GM23338 (cell line): ENCODE results near the gene CABLES2. TPM values are rescaled to one million over a fixed set of nuclear protein-coding genes. Genes with fewer than 3 reads are reported as not detected.

Source experiments
- ATAC-seq: fragments of 200-7000 bp; cut with Tn5 transposase; 3 replicates; pipeline ENCODE4 v1.9.1; 2020
- DNase-seq: peaks from one replicate; pipeline ENCODE4 v3.0.0-alpha.2; 2015; ENCODE audit warnings: low spot score
- H2AFZ ChIP-seq: fragments of 200-600 bp; sonication (generic); 2 replicates; pipeline ENCODE4 v1.8.0; 2016; ENCODE audit warnings: antibody characterized with exemption, mild to moderate bottlenecking, moderate library complexity
- H3F3A ChIP-seq: fragments of 200-600 bp; sonication (generic); replicated peaks from 2 replicates; pipeline ENCODE4 v1.8.0; 2017; ENCODE audit warnings: antibody characterized with exemption, mixed run types, low read depth
- H3K27ac ChIP-seq: fragments of 200-600 bp; sonication (generic); 2 replicates; pipeline ENCODE4 v1.6.1; 2016; ENCODE audit warnings: low read depth
- H3K27me3 ChIP-seq: fragments of 200-600 bp; sonication (generic); 2 replicates; pipeline ENCODE4 v1.8.0; 2016; ENCODE audit warnings: mild to moderate bottlenecking, mixed run types, moderate library complexity; ENCODE audit not compliant: insufficient read depth
- H3K36me3 ChIP-seq: fragments of 200-600 bp; sonication (generic); 2 replicates; pipeline ENCODE4 v1.8.0; 2016; ENCODE audit warnings: mild to moderate bottlenecking; ENCODE audit not compliant: insufficient read depth
- H3K4me1 ChIP-seq: fragments of 200-600 bp; sonication (generic); 2 replicates; pipeline ENCODE4 v1.8.0; 2016; ENCODE audit warnings: mild to moderate bottlenecking, moderate library complexity; ENCODE audit not compliant: insufficient read depth
- H3K4me2 ChIP-seq: fragments of 200-600 bp; sonication (generic); 2 replicates; pipeline ENCODE4 v1.7.1; 2017; ENCODE audit warnings: mixed run types
- H3K4me3 ChIP-seq: fragments of 200-600 bp; sonication (generic); 2 replicates; pipeline ENCODE4 v1.6.1; 2016; ENCODE audit warnings: mixed run types
- H3K79me2 ChIP-seq: fragments of 200-600 bp; sonication (generic); replicated peaks from 2 replicates; pipeline ENCODE4 v1.8.0; 2017; ENCODE audit warnings: mild to moderate bottlenecking; ENCODE audit not compliant: insufficient read depth
- H3K9me2 ChIP-seq: fragments of 200-600 bp; sonication (generic); 2 replicates; pipeline ENCODE4 v1.8.0; 2017; ENCODE audit not compliant: insufficient read depth
- H4K20me1 ChIP-seq: fragments of 200-600 bp; sonication (generic); replicated peaks from 2 replicates; pipeline ENCODE4 v1.8.0; 2017; ENCODE audit warnings: mild to moderate bottlenecking; ENCODE audit not compliant: insufficient read depth
- H3K27ac Mint-ChIP-seq: 2 replicates; pipeline ENCODE4 v1.8.0; 2020; ENCODE audit warnings: inconsistent platforms, mild to moderate bottlenecking, moderate library complexity, mixed read lengths
- H3K27me3 Mint-ChIP-seq: 3 replicates; pipeline ENCODE4 v1.8.0; 2022; ENCODE audit warnings: low read depth, mild to moderate bottlenecking, moderate library complexity, mixed read lengths, inconsistent platforms; ENCODE audit not compliant: insufficient read depth, poor library complexity
- H3K36me3 Mint-ChIP-seq: 3 replicates; pipeline ENCODE4 v1.8.0; 2021; ENCODE audit warnings: low read depth, mild to moderate bottlenecking, inconsistent platforms, moderate library complexity, mixed read lengths
- H3K4me1 Mint-ChIP-seq: 3 replicates; pipeline ENCODE4 v1.8.0; 2020; ENCODE audit warnings: mild to moderate bottlenecking, inconsistent platforms, mixed read lengths
- H3K4me3 Mint-ChIP-seq: 3 replicates; pipeline ENCODE4 v1.8.0; 2021; ENCODE audit warnings: moderate library complexity, mild to moderate bottlenecking, inconsistent platforms, mixed read lengths
- H3K9me3 Mint-ChIP-seq: 3 replicates; pipeline ENCODE4 v1.8.0; 2020; ENCODE audit warnings: moderate library complexity, mild to moderate bottlenecking, inconsistent platforms, mixed read lengths
- CREB1 ChIP-seq: fragments of 250-450 bp; sonication (Bioruptor Pico); IDR thresholded peaks from 2 replicates; pipeline ENCODE4 v1.5.0; 2020; ENCODE audit warnings: low read depth, mild to moderate bottlenecking, moderate library complexity
- EZH2 ChIP-seq: fragments of 200-600 bp; sonication (generic); IDR thresholded peaks from one replicate; pipeline ENCODE4 v1.8.0; 2017; ENCODE audit warnings: antibody characterized with exemption, mild to moderate bottlenecking, low read depth; ENCODE audit not compliant: unreplicated experiment
- EZH2phosphoT487 ChIP-seq: fragments of 200-600 bp; sonication (generic); IDR thresholded peaks from one replicate; pipeline ENCODE4 v1.8.1; 2018; ENCODE audit warnings: antibody characterized with exemption; ENCODE audit not compliant: unreplicated experiment
- JUNB ChIP-seq: IDR thresholded peaks from one replicate; pipeline ENCODE4 v1.6.1; 2016; ENCODE audit warnings: antibody characterized with exemption; ENCODE audit not compliant: unreplicated experiment
- NANOG ChIP-seq: IDR thresholded peaks from 2 replicates; pipeline ENCODE4 v1.6.1; 2016; ENCODE audit warnings: antibody characterized with exemption, borderline replicate concordance
- POLR2AphosphoS5 ChIP-seq: IDR thresholded peaks from 2 replicates; pipeline ENCODE4 v1.6.1; 2016; ENCODE audit warnings: antibody characterized with exemption, low read depth
- STAT1 ChIP-seq: IDR thresholded peaks from one replicate; pipeline ENCODE4 v1.6.1; 2016; ENCODE audit warnings: antibody characterized with exemption; ENCODE audit not compliant: unreplicated experiment
- ZNF114 ChIP-seq: fragments of 250-450 bp; sonication (Bioruptor Pico); IDR thresholded peaks from 2 replicates; pipeline ENCODE4 v1.5.0; 2020; ENCODE audit warnings: mild to moderate bottlenecking, moderate library complexity
- ZNF331 ChIP-seq: fragments of 250-450 bp; sonication (Bioruptor Pico); IDR thresholded peaks from 2 replicates; pipeline ENCODE4 v1.5.0; 2020; ENCODE audit warnings: low read depth, mild to moderate bottlenecking, moderate library complexity
- polyA plus RNA-seq: library from polyadenylated mRNA; unstranded; fragments of >200 nt; fragmentation: Nextera tagmentation; extraction: Ambion mirVana; gene quantifications from 2 replicates; pipeline ENCODE4 v1.2.1, GENCODE V29; 2016
- total RNA-seq: library from RNA; depleted of rRNA; stranded (reverse); fragments of >200 nt; shearing (Covaris generic); gene quantifications from 2 replicates; pipeline ENCODE4 v1.2.3, GENCODE V29; 2014
- TF ChIP-seq, protein P1 (sequence below): IDR thresholded peaks from 2 replicates; pipeline ENCODE4 v1.6.1; 2016; ENCODE audit warnings: antibody characterized with exemption
- TF ChIP-seq, protein P2 (sequence below): fragments of 250-450 bp; sonication (Bioruptor Pico); IDR thresholded peaks from 2 replicates; pipeline ENCODE4 v1.5.0; 2020; ENCODE audit warnings: mild to moderate bottlenecking, moderate library complexity
- TF ChIP-seq, protein P3 (sequence below), 2 experiments: fragments of 200-600 bp in 1 of 2; sonication (generic) in 1 of 2; conservative IDR thresholded peaks; 2 replicates each; pipeline versions ENCODE4 v1.5.1 to v1.6.1; 2016 to 2017; ENCODE audit warnings: antibody characterized with exemption in 2 of 2, low read depth in 2 of 2, mild to moderate bottlenecking in 2 of 2, moderate library complexity in 1 of 2

Gene CABLES2
- total and polyA plus RNA-seq, 2 experiments from 2014 or later: 4.3 to 12.7 TPM

DNA sequence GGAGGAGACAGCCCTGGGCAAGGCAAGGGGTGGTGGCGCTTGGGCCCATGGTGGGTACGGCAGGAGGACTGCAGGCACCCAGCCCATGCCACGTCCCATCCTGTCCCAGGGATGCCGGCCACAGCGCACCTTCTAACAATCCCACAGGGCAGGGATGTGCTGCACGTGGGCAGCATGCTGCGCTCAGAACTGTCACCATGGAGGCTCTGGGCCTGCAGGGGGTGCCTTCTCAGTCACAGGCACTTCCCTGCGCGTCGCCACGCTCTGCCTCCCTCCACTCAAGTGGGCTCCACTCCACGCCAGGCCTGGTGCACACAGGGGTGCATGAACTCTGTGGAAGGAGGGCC is 2.4 kb downstream of the CABLES2 start:
- Histone ChIP-seq H3K9me2 (no peaks in the 10 kb centered on the region), H3K27ac (no peak overlapping the region), H4K20me1 (no peaks in the 10 kb centered on the region; the same call in none of the 2 replicates), H3K4me2 (no peak overlapping the region), H3K36me3 (no peaks in the 10 kb centered on the region), H3K4me1 (no peaks in the 10 kb centered on the region; the same call in 1 of the 2 replicates), H3F3A (no peaks in the 10 kb centered on the region), H2AFZ (no peak overlapping the region), H3K4me3 (no peak overlapping the region), H3K79me2 (no peaks in the 10 kb centered on the region), H3K27me3 (no peaks in the 10 kb centered on the region)
- Mint-ChIP-seq H3K27ac (no peak overlapping the region), H3K27me3 (peaks cover 15% of the 10 kb centered on the region), H3K9me3 (no peaks in the 10 kb centered on the region), H3K4me1 (peaks cover 17% of the 10 kb centered on the region), H3K4me3 (no peak overlapping the region), H3K36me3 (peaks cover 5% of the 10 kb centered on the region; the same call in 1 of the 3 replicates)
- ATAC-seq (no peak), DNase-seq (no peak)
- TF ChIP-seq STAT1: no peak
- no peak for TF ChIP-seq EZH2phosphoT487

DNA sequence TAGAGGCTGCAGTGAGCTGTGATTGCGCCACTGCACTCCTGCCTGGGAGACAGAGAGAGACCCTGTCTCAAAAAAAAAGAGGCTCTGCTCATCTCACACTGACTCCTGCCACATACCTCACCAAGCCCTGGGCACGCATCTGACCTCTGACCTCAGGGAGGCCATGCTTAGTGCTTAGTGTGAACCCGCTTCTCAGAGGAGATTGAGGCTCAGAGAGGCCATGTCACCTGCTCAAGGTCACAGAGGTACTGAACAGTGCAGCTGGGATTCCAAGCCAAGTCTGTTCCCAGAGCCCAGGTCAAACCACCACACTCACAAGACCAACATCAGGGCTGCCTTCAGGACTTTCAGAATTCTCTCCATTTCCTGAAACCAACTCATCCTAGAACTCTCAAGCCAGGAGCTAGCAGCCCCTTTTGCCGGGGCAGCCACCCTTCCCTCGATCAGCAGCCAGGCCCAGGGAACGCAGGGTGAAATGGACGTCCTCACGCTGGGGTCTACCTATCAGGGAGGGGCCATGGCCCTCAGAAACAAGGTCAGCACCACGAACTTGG is 2.9 kb downstream of the CABLES2 start:
- peak overlapping the region; percentile 12; the same call in 1 of the 3 replicates for H3K4me3 Mint-ChIP-seq
- H3K9me3 Mint-ChIP-seq: no peaks in the 10 kb centered on the region
- TF ChIP-seq EZH2phosphoT487 (no peak), POLR2AphosphoS5 (no peak), ZNF331 (CRISPR knock-in tag) (no peak), CREB1 (CRISPR knock-in tag) (no peak), ZNF114 (no peak), NANOG (no peak), EZH2 (no peak), JUNB (no peak), STAT1 (no peak)
- TF ChIP-seq, protein P1, sequence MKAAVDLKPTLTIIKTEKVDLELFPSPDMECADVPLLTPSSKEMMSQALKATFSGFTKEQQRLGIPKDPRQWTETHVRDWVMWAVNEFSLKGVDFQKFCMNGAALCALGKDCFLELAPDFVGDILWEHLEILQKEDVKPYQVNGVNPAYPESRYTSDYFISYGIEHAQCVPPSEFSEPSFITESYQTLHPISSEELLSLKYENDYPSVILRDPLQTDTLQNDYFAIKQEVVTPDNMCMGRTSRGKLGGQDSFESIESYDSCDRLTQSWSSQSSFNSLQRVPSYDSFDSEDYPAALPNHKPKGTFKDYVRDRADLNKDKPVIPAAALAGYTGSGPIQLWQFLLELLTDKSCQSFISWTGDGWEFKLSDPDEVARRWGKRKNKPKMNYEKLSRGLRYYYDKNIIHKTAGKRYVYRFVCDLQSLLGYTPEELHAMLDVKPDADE: no peak
- TF ChIP-seq, protein P2, sequence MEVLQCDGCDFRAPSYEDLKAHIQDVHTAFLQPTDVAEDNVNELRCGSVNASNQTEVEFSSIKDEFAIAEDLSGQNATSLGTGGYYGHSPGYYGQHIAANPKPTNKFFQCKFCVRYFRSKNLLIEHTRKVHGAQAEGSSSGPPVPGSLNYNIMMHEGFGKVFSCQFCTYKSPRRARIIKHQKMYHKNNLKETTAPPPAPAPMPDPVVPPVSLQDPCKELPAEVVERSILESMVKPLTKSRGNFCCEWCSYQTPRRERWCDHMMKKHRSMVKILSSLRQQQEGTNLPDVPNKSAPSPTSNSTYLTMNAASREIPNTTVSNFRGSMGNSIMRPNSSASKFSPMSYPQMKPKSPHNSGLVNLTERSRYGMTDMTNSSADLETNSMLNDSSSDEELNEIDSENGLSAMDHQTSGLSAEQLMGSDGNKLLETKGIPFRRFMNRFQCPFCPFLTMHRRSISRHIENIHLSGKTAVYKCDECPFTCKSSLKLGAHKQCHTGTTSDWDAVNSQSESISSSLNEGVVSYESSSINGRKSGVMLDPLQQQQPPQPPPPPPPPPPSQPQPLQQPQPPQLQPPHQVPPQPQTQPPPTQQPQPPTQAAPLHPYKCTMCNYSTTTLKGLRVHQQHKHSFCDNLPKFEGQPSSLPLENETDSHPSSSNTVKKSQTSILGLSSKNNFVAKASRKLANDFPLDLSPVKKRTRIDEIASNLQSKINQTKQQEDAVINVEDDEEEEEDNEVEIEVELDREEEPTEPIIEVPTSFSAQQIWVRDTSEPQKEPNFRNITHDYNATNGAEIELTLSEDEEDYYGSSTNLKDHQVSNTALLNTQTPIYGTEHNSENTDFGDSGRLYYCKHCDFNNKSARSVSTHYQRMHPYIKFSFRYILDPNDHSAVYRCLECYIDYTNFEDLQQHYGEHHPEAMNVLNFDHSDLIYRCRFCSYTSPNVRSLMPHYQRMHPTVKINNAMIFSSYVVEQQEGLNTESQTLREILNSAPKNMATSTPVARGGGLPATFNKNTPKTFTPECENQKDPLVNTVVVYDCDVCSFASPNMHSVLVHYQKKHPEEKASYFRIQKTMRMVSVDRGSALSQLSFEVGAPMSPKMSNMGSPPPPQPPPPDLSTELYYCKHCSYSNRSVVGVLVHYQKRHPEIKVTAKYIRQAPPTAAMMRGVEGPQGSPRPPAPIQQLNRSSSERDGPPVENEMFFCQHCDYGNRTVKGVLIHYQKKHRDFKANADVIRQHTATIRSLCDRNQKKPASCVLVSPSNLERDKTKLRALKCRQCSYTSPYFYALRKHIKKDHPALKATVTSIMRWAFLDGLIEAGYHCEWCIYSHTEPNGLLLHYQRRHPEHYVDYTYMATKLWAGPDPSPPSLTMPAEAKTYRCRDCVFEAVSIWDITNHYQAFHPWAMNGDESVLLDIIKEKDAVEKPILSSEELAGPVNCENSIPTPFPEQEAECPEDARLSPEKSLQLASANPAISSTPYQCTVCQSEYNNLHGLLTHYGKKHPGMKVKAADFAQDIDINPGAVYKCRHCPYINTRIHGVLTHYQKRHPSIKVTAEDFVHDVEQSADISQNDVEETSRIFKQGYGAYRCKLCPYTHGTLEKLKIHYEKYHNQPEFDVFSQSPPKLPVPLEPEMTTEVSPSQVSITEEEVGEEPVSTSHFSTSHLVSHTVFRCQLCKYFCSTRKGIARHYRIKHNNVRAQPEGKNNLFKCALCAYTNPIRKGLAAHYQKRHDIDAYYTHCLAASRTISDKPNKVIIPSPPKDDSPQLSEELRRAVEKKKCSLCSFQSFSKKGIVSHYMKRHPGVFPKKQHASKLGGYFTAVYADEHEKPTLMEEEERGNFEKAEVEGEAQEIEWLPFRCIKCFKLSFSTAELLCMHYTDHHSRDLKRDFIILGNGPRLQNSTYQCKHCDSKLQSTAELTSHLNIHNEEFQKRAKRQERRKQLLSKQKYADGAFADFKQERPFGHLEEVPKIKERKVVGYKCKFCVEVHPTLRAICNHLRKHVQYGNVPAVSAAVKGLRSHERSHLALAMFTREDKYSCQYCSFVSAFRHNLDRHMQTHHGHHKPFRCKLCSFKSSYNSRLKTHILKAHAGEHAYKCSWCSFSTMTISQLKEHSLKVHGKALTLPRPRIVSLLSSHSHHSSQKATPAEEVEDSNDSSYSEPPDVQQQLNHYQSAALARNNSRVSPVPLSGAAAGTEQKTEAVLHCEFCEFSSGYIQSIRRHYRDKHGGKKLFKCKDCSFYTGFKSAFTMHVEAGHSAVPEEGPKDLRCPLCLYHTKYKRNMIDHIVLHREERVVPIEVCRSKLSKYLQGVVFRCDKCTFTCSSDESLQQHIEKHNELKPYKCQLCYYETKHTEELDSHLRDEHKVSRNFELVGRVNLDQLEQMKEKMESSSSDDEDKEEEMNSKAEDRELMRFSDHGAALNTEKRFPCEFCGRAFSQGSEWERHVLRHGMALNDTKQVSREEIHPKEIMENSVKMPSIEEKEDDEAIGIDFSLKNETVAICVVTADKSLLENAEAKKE: no peak
- TF ChIP-seq, protein P3, sequence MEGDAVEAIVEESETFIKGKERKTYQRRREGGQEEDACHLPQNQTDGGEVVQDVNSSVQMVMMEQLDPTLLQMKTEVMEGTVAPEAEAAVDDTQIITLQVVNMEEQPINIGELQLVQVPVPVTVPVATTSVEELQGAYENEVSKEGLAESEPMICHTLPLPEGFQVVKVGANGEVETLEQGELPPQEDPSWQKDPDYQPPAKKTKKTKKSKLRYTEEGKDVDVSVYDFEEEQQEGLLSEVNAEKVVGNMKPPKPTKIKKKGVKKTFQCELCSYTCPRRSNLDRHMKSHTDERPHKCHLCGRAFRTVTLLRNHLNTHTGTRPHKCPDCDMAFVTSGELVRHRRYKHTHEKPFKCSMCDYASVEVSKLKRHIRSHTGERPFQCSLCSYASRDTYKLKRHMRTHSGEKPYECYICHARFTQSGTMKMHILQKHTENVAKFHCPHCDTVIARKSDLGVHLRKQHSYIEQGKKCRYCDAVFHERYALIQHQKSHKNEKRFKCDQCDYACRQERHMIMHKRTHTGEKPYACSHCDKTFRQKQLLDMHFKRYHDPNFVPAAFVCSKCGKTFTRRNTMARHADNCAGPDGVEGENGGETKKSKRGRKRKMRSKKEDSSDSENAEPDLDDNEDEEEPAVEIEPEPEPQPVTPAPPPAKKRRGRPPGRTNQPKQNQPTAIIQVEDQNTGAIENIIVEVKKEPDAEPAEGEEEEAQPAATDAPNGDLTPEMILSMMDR (conservative IDR thresholded peaks at IDR 0.05; ENCODE audit: low read depth in 2 of 2): no peak

More for the DNA sequence above, 2.9 kb downstream of the CABLES2 start:
- no peak overlapping the region for H3K4me3 ChIP-seq
- H4K20me1 ChIP-seq: no peaks in the 10 kb centered on the region; the same call in none of the 2 replicates
- H3K27me3 ChIP-seq: no peaks in the 10 kb centered on the region
- H3K9me2 ChIP-seq: no peaks in the 10 kb centered on the region
- Mint-ChIP-seq H3K4me1 (peaks cover 17% of the 10 kb centered on the region), H3K27me3 (peaks cover 12% of the 10 kb centered on the region), H3K27ac (no peak overlapping the region), H3K36me3 (peaks cover 5% of the 10 kb centered on the region; the same call in 1 of the 3 replicates)
- H3K4me1 ChIP-seq: no peaks in the 10 kb centered on the region; the same call in 1 of the 2 replicates
- H3F3A ChIP-seq: no peaks in the 10 kb centered on the region
- H3K4me2 ChIP-seq: no peak overlapping the region
- ATAC-seq (no peak), DNase-seq (no peak)
- H2AFZ ChIP-seq: no peak overlapping the region
- no peaks in the 10 kb centered on the region for H3K79me2 ChIP-seq
- H3K36me3 ChIP-seq: no peaks in the 10 kb centered on the region
- H3K27ac ChIP-seq: no peak overlapping the region
